K562 (cell line): Measurements from ENCODE around the gene GLP1R. TPM values are rescaled to one million over a fixed set of nuclear protein-coding genes. Genes with fewer than 3 reads are reported as not detected.

Experiments used
- ATAC-seq: fragments of 200-7000 bp; cut with Tn5 transposase; 3 replicates; pipeline ENCODE4 v1.9.1; 2020; ENCODE audit warnings: moderate library complexity
- BruUV-seq: library from RNA; stranded (reverse); fragments of 400-500 nt; replicated peaks from 2 replicates; lab custom pipeline; 2021; lab: Mats Ljungman, UMichigan
- CTCF ChIA-PET: fragments of 300-600 bp; formaldehyde crosslinking; extraction: SDS; loops from one replicate; lab custom pipeline; 2021; ENCODE audit warnings: low intra/inter-chr PET ratio; lab: Yijun Ruan, JAX
- POLR2A ChIA-PET: fragments of 300-600, 350-650 bp; sonication (Branson Sonifier 250); formaldehyde crosslinking; extraction: SDS; loops from one replicate; lab custom pipeline; 2021; ENCODE audit warnings: antibody characterized with exemption, inconsistent platforms; lab: Yijun Ruan, JAX
- DNase-seq, 4 experiments: peaks; one replicate each; pipeline versions ENCODE4 v3.0.0 to v3.0.0-alpha.2; 2011 to 2018; ENCODE audit warnings: low spot score in 3 of 4, mixed read lengths in 3 of 4; ENCODE audit errors: extremely low read depth in 1 of 4
- FAIRE-seq: peaks from 2 replicates; lab custom pipeline; 2011; peaks lifted over from hg19 to GRCh38; lab: Jason Lieb, UNC
- H2AFZ ChIP-seq: 2 replicates; pipeline ENCODE4 v1.6.0; 2011; ENCODE audit warnings: low read depth, low read length, control low read depth, inconsistent platforms
- H3K27ac ChIP-seq: fragments of 200-600 bp; 3 replicates; pipeline ENCODE4 v1.8.0; 2011; ENCODE audit warnings: low read depth, mild to moderate bottlenecking, control low read depth, inconsistent platforms, low read length, moderate library complexity, mixed read lengths; ENCODE audit errors: extremely low read depth
- H3K27me3 ChIP-seq, 2 experiments: fragments of 300-600 bp in 1 of 2; 2 replicates in 1 of 2; 3 replicates in 1 of 2; pipeline versions ENCODE4 v1.6.0 to v1.8.0; 2011; ENCODE audit warnings: inconsistent platforms in 2 of 2, low read length in 2 of 2, mild to moderate bottlenecking in 1 of 2, mixed read lengths in 1 of 2, moderate library complexity in 1 of 2; ENCODE audit not compliant: control insufficient read depth in 2 of 2, insufficient read depth in 2 of 2
- H3K36me3 ChIP-seq: fragments of 300-600 bp; 3 replicates; pipeline ENCODE4 v1.8.0; 2011; ENCODE audit warnings: mild to moderate bottlenecking, low read length, inconsistent platforms; ENCODE audit not compliant: control insufficient read depth, insufficient read depth
- H3K4me1 ChIP-seq, 2 experiments: fragments of 200-600 bp in 1 of 2; replicated peaks in 1 of 2; 2 replicates in 1 of 2; 3 replicates in 1 of 2; pipeline versions ENCODE4 v1.5.1 to v1.8.0; 2011; ENCODE audit warnings: inconsistent platforms in 2 of 2, low read length in 2 of 2, mild to moderate bottlenecking in 1 of 2, mixed read lengths in 1 of 2, moderate library complexity in 1 of 2; ENCODE audit not compliant: control insufficient read depth in 2 of 2, insufficient read depth in 2 of 2
- H3K4me2 ChIP-seq: 2 replicates; pipeline ENCODE4 v1.6.1; 2011; ENCODE audit warnings: low read length, control low read depth, inconsistent platforms, mixed read lengths; ENCODE audit not compliant: insufficient read depth
- H3K4me3 ChIP-seq: fragments of 200-600 bp; sonication (generic), shearing (Covaris generic); 2 replicates; pipeline ENCODE4 v1.5.1; 2016; ENCODE audit warnings: control low read depth, inconsistent platforms
- H3K79me2 ChIP-seq: fragments of 200-600 bp; 3 replicates; pipeline ENCODE4 v1.8.0; 2011; ENCODE audit warnings: low read length, inconsistent platforms; ENCODE audit not compliant: control insufficient read depth, insufficient read depth
- H3K9ac ChIP-seq, 2 experiments: 2 replicates each; pipeline versions ENCODE4 v1.6.0 to v1.6.1; 2011; ENCODE audit warnings: low read depth in 2 of 2, low read length in 2 of 2, control low read depth in 1 of 2, inconsistent platforms in 1 of 2, mild to moderate bottlenecking in 1 of 2, mixed read lengths in 1 of 2; ENCODE audit not compliant: insufficient read depth in 1 of 2
- H3K9me1 ChIP-seq: one replicate; pipeline ENCODE4 v1.6.0; 2011; ENCODE audit warnings: inconsistent platforms, mild to moderate bottlenecking, low read length, moderate library complexity; ENCODE audit not compliant: control insufficient read depth, insufficient read depth
- H3K9me3 ChIP-seq: replicated peaks from 2 replicates; pipeline ENCODE4 v1.5.1; 2011; ENCODE audit warnings: low read depth, low read length, inconsistent platforms; ENCODE audit not compliant: control insufficient read depth, insufficient read depth
- H4K20me1 ChIP-seq: replicated peaks from 2 replicates; pipeline ENCODE4 v1.6.1; 2011; ENCODE audit warnings: low read length, inconsistent platforms, mixed read lengths; ENCODE audit not compliant: control insufficient read depth, insufficient read depth
- HCFC1 ChIP-seq: IDR thresholded peaks from 2 replicates; pipeline ENCODE4 v1.6.1; 2012; ENCODE audit warnings: low read depth, low read length, improper control_type of control experiment
- NKRF ChIP-seq: fragments of 450-650 bp; IDR thresholded peaks from 2 replicates; pipeline ENCODE4 v1.6.1; 2016; ENCODE audit warnings: borderline replicate concordance
- POLR2AphosphoS2 ChIP-seq: IDR thresholded peaks from 2 replicates; pipeline ENCODE4 v1.6.1; 2012; ENCODE audit warnings: low read length, improper control_type of control experiment
- SAFB2 ChIP-seq: fragments of 200-400 bp; formaldehyde crosslinking; IDR thresholded peaks from 2 replicates; pipeline ENCODE4 v1.6.1; 2018; ENCODE audit warnings: borderline replicate concordance, low read length, low read depth, moderate library complexity; ENCODE audit not compliant: severe bottlenecking
- SIN3A ChIP-seq, 2 experiments: fragments of 150-350 bp in 1 of 2; IDR thresholded peaks; 2 replicates each; pipeline ENCODE4 v1.6.1; 2011 to 2016; ENCODE audit warnings: borderline replicate concordance in 2 of 2, low read depth in 2 of 2, low read length in 2 of 2, mild to moderate bottlenecking in 2 of 2, moderate library complexity in 2 of 2; ENCODE audit not compliant: control insufficient read depth in 1 of 2
- TARDBP ChIP-seq: fragments of 450-650 bp; IDR thresholded peaks from 2 replicates; pipeline ENCODE4 v1.6.1; 2016
- USF2 ChIP-seq: sonication (generic); formaldehyde crosslinking; IDR thresholded peaks from 2 replicates; pipeline ENCODE4 v1.5.0; 2020; ENCODE audit warnings: missing genetic modification reagents
- ZBTB33 ChIP-seq: sonication (generic); formaldehyde crosslinking; IDR thresholded peaks from 2 replicates; pipeline ENCODE4 v1.8.1; 2023; ENCODE audit warnings: mild to moderate bottlenecking, missing genetic modification reagents
- ZNF282 ChIP-seq: sonication (generic); formaldehyde crosslinking; IDR thresholded peaks from 2 replicates; pipeline ENCODE4 v1.8.1; 2023; ENCODE audit warnings: missing genetic modification reagents
- ZNF354B ChIP-seq: fragments of 250-450 bp; sonication (Bioruptor Pico); IDR thresholded peaks from 2 replicates; pipeline ENCODE4 v1.4.0; 2020
- ZNF696 ChIP-seq: fragments of 250-450 bp; sonication (Bioruptor Pico); conservative IDR thresholded peaks from 2 replicates; pipeline ENCODE4 v1.4.0; 2020; ENCODE audit warnings: mild to moderate bottlenecking, moderate library complexity
- WGBS: fragments of 100-300 bp; shearing (Covaris generic); methylation state at CpG from one replicate; pipeline ENCODE4 v1.1.6; 2016; ENCODE audit warnings: low coverage, mixed read lengths; ENCODE audit not compliant: insufficient coverage; ENCODE audit errors: missing lambda C conversion rate; 5-methylcytosine and 5-hydroxymethylcytosine counted together
- in situ Hi-C: fragments of 300-500 bp; cut with MboI; formaldehyde crosslinking; loops from 4 replicates; pipeline ENCODE4 v1.15.0; 2018; ENCODE audit warnings: inconsistent platforms, mixed read lengths
- intact Hi-C: fragments of 100-400 bp; cut with micrococcal nuclease; formaldehyde crosslinking; loops from 2 replicates; pipeline ENCODE4 v1.14.2; 2022
- polyA plus RNA-seq, 8 experiments: library from polyadenylated mRNA; depleted of rRNA in 4 of 8; stranded (reverse) in 5 of 8; unstranded in 3 of 8; fragments of >200 nt; fragmentation: Nextera tagmentation in 2 of 8; fragmentation: Illumina TruSeq in 1 of 8; extraction: Ambion mirVana in 2 of 8; extraction: Trizol in 1 of 8; gene quantifications; 2 replicates each; pipeline versions ENCODE4 v1.2.1 to v1.2.3, GENCODE V29; 2011 to 2014; ENCODE audit warnings: inconsistent platforms in 1 of 8, missing spikeins in 1 of 8
- total RNA-seq, 7 experiments: library from RNA; depleted of rRNA in 6 of 7; stranded (reverse); fragments of >200 nt in 6 of 7; fragmentation: Illumina TruSeq in 2 of 7; extraction: Trizol in 2 of 7; gene quantifications; 2 replicates each; pipeline versions ENCODE4 v1.2.1 to v1.2.3, GENCODE V29; 2011 to 2021; ENCODE audit warnings: low replicate concordance in 1 of 7
- TF ChIP-seq, protein P1 (sequence below), 2 experiments: fragments of 200-800 bp in 1 of 2; sonication (Bioruptor generic) in 1 of 2; sonication (generic) in 1 of 2; formaldehyde crosslinking in 1 of 2; IDR thresholded peaks in 1 of 2; conservative IDR thresholded peaks in 1 of 2; 2 replicates each; pipeline versions ENCODE4 v1.5.0 to v1.6.1; 2016 to 2020; ENCODE audit warnings: missing compliant biosample characterization in 1 of 2, missing genetic modification characterization in 1 of 2, missing genetic modification reagents in 1 of 2

The GLP1R gene
- total and polyA plus RNA-seq, 9 of the 15 experiments (the other 6 are each of a cell fraction or from before 2014, with no cell fraction given): not detected

GRCh38 chr6:39114704-39115599, 66.4 kb downstream of the GLP1R start, which contains the start of gene SAYSD1 (continued):
- peak; percentile 85 for TF ChIP-seq TARDBP
- TF ChIP-seq POLR2AphosphoS2: no peak
- TF ChIP-seq SIN3A (IDR thresholded peaks at IDR 0.05; ENCODE audit: borderline replicate concordance in 2 of 2, control insufficient read depth in 1 of 2, low read depth in 2 of 2, low read length in 2 of 2): peak; percentile 62 to 94; a peak in 3 of 4 replicates
- TF ChIP-seq, all 486 proteins: peak for 201

- BruUV-seq: no TSS peak
- ChIA-PET CTCF (no interaction called here), POLR2A (interaction anchor here (0.7 kb wide), 1 partner anchor 148 kb away, joined by 3 read pairs; no protein-coding TSS in a partner anchor)
- no peak overlapping the region for H3K9ac ChIP-seq
- no peaks in the 10 kb centered on the region for H3K79me2 ChIP-seq
- no peak overlapping the region for H3K27ac ChIP-seq
- in situ Hi-C loops: no loop called here
- 11% methylated on average over 4 of the region's 4 CpGs for WGBS
- no peak for DNase-seq
- H3K4me1 ChIP-seq: peaks cover 6 to 10% of the 10 kb centered on the region in 2 experiments; a peak in 4 of 5 replicates
- H3K27me3 ChIP-seq: peaks cover 10 to 17% of the 10 kb centered on the region in 2 experiments; a peak in 4 of 5 replicates
- no peak for FAIRE-seq
- no peaks in the 10 kb centered on the region for H3K36me3 ChIP-seq
- peaks cover 3% of the 10 kb centered on the region for H3K9me1 ChIP-seq
- intact Hi-C loops: loop anchor here (10.0 kb wide), 1 partner anchor 106 kb away; the partner anchor contains the start of gene KCNK5
- H3K9me3 ChIP-seq: no peaks in the 10 kb centered on the region
- no peak overlapping the region for H3K4me2 ChIP-seq
- no peak overlapping the region for H2AFZ ChIP-seq
- H4K20me1 ChIP-seq: no peaks in the 10 kb centered on the region
- ATAC-seq: no peak
- no peak overlapping the region for H3K4me3 ChIP-seq
- TF ChIP-seq USF2 (CRISPR knock-in tag) (no peak), ZNF282 (CRISPR knock-in tag) (no peak), SAFB2 (no peak), HCFC1 (no peak), ZBTB33 (CRISPR knock-in tag) (no peak), ZNF696 (CRISPR knock-in tag) (no peak), NKRF (no peak), ZNF354B (no peak)
- TF ChIP-seq, protein P1, sequence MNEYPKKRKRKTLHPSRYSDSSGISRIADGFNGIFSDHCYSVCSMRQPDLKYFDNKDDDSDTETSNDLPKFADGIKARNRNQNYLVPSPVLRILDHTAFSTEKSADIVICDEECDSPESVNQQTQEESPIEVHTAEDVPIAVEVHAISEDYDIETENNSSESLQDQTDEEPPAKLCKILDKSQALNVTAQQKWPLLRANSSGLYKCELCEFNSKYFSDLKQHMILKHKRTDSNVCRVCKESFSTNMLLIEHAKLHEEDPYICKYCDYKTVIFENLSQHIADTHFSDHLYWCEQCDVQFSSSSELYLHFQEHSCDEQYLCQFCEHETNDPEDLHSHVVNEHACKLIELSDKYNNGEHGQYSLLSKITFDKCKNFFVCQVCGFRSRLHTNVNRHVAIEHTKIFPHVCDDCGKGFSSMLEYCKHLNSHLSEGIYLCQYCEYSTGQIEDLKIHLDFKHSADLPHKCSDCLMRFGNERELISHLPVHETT (CRISPR knock-in tag; conservative IDR thresholded peaks at IDR 0.05 in 1 of 2, IDR thresholded peaks at IDR 0.05 in 1 of 2): no peak
Measured at GRCh38 chr6:39118921-39119320, 70.3 kb downstream of the GLP1R start.
